ENCODE data around the gene SUDS3. TPM values are rescaled to one million over a fixed set of nuclear protein-coding genes. Genes with fewer than 3 reads are reported as not detected.
A peak's percentile ranks its signal among the peaks of the same experiment; 100 is the strongest.

Gene SUDS3
- total and polyA plus RNA-seq, 12 donors: 13.3 to 75.3 (median 27.5) TPM

DNA sequence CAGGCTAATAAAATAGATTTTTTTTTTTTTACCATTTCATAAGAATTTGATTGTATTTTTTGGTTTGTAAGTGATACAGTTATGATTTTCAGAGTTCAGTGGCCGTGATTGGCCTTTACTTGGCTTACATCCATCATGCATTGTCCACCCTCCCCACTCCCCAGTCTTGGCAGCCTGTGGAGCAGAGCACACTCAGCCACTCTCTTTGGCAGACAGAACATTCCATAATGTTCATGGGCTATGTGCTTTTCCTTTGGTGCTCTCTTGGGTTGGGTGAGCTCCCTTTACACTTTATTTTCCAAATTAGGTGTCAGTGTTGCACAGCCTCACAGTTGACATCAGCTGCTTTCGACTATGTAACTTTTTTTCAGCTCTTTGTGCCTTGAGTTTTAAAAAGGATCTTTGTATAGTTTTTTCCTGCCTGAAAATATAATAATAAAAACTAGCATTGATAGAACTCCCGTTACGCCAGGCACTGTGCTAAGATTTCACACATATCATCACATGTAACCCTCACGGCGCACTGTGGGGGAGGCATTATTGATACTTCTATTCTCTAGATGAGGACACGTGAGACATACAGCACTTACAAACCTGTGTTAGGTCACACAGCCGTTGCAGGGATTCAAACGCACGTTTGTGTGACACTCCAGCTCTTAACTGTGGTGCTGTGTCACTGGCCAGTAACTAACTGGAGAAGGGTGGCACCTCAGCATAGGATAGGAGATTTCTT lies 21.5 kb downstream of the SUDS3 start:
- intact Hi-C loops (cut with DNase I): no loop called here
- DNase-seq: peak in 4 of 7 donors; percentile 28 to 73 (median 56)
- WGBS, 4 donors: 80 to 84% (median 82%) methylated on average over 10 of the region's 10 CpGs
- Histone ChIP-seq H3K36me3 (replicated peaks in 1 of 2) (peaks cover 0 to 28% of the 10 kb centered on the region in 2 donors), H3K4me1 (replicated peaks in 1 of 2) (peaks cover 0 to 12% of the 10 kb centered on the region in 2 donors), H3K27me3 (no peaks in the 10 kb centered on the region), H3K4me3 (no peak overlapping the region), H3K9me3 (replicated peaks in 1 of 3) (no peaks in the 10 kb centered on the region), H3K27ac (peak overlapping the region in 1 of 5 donors; percentile 36)
- TF ChIP-seq, protein P1, sequence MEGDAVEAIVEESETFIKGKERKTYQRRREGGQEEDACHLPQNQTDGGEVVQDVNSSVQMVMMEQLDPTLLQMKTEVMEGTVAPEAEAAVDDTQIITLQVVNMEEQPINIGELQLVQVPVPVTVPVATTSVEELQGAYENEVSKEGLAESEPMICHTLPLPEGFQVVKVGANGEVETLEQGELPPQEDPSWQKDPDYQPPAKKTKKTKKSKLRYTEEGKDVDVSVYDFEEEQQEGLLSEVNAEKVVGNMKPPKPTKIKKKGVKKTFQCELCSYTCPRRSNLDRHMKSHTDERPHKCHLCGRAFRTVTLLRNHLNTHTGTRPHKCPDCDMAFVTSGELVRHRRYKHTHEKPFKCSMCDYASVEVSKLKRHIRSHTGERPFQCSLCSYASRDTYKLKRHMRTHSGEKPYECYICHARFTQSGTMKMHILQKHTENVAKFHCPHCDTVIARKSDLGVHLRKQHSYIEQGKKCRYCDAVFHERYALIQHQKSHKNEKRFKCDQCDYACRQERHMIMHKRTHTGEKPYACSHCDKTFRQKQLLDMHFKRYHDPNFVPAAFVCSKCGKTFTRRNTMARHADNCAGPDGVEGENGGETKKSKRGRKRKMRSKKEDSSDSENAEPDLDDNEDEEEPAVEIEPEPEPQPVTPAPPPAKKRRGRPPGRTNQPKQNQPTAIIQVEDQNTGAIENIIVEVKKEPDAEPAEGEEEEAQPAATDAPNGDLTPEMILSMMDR (IDR thresholded peaks at IDR 0.05): no peak
- no peak for TF ChIP-seq POLR2A (IDR thresholded peaks at IDR 0.05)

DNA sequence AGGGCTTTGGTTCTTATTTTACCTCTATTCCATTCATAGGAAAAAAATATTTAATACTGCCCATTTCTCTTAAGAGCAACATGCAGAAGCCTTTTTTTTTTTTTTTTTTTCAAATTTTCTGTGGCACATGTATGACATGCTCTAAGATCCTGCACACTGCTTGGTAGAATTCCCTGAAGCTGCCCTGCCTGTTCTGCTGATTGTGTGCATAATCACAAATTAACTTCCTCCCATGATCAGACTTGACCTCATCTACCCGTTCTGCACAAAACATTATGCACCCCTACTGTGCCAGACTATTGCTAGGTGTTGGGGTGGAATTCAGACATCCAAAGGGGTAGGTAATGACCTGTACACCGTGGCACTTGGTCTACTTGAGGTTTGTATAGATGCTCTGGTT lies 22.2 kb downstream of the SUDS3 start:
- Histone ChIP-seq H3K9me3 (replicated peaks in 1 of 3) (no peaks in the 10 kb centered on the region), H3K4me3 (no peak overlapping the region), H3K27ac (no peak overlapping the region), H3K36me3 (replicated peaks in 1 of 2) (peaks cover 0 to 26% of the 10 kb centered on the region in 2 donors), H3K27me3 (no peaks in the 10 kb centered on the region), H3K4me1 (replicated peaks in 1 of 2) (peaks cover 0 to 12% of the 10 kb centered on the region in 2 donors)
- TF ChIP-seq, protein P1 (IDR thresholded peaks at IDR 0.05): no peak
- no peak for TF ChIP-seq POLR2A (IDR thresholded peaks at IDR 0.05)
- no peak for DNase-seq
- intact Hi-C loops (cut with DNase I): no loop called here
- 76 to 98% (median 79%) methylated on average over 2 of the region's 2 CpGs for WGBS, 4 donors

DNA sequence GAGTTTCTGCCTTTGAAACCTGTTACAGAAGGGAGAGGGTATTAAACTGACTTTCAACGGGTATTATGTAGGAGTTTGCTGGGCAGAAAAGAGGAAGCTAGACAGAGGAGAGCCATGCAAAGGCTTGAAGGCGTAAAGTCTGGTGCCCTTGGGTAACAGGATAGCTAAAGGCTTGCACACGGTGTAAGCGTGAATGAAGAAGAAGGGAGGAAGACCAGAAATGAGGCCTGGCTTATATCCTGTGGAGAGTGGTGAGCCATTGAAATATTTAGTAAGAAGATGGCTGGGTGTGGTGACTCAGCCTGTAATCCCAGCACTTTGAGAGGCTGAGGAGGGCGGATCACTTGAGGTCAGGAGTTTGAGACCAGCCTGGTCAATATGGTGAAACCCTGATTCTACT lies 22.6 kb downstream of the SUDS3 start:
- H3K4me3 ChIP-seq: no peak overlapping the region
- no peak for DNase-seq
- no peaks in the 10 kb centered on the region for H3K27me3 ChIP-seq
- peaks cover 0 to 12% of the 10 kb centered on the region in 2 donors for H3K4me1 ChIP-seq (replicated peaks in 1 of 2)
- TF ChIP-seq, protein P1 (IDR thresholded peaks at IDR 0.05): no peak
- TF ChIP-seq POLR2A (IDR thresholded peaks at IDR 0.05): no peak
- H3K36me3 ChIP-seq (replicated peaks in 1 of 2): peaks cover 0 to 28% of the 10 kb centered on the region in 2 donors
- 86 to 95% (median 91%) methylated on average over 5 of the region's 5 CpGs for WGBS, 4 donors
- no peak overlapping the region for H3K27ac ChIP-seq
- intact Hi-C loops (cut with DNase I): no loop called here
- no peaks in the 10 kb centered on the region for H3K9me3 ChIP-seq (replicated peaks in 1 of 3)

DNA sequence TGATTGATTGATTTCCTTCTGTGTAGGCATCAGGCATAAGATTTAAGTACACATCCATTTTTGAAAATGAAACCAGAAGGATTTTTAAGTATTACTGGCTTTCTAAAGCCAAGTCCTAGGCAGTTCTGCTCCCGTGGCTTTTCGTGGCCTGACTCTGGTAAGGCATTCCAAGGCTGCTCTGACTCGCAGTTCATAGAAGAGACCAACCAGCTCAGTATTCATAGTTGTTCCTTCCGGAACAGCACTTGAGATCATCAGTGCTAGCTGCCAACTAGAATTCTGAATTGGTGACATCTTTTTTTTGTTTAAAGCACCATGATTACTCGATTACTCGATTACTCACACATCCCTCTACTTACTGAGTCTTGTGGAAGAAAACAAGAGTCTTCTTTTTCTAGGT lies 25.9 kb downstream of the SUDS3 start:
- no peak for TF ChIP-seq POLR2A (IDR thresholded peaks at IDR 0.05)
- TF ChIP-seq, protein P1 (IDR thresholded peaks at IDR 0.05): no peak
- intact Hi-C loops (cut with DNase I): loop anchor here in 1 of 2 donors (10.0 kb wide), 1 partner anchor 223 kb away; no protein-coding TSS in a partner anchor
- Histone ChIP-seq H3K4me3 (no peak overlapping the region), H3K27ac (peak overlapping the region in 3 of 5 donors; percentile 27 to 39 (median 29)), H3K36me3 (replicated peaks in 1 of 2) (peaks cover 0 to 28% of the 10 kb centered on the region in 2 donors), H3K27me3 (no peaks in the 10 kb centered on the region), H3K4me1 (replicated peaks in 1 of 2) (peaks cover 0 to 12% of the 10 kb centered on the region in 2 donors), H3K9me3 (replicated peaks in 1 of 3) (no peaks in the 10 kb centered on the region)
- 37 to 62% (median 42%) methylated on average over 6 of the region's 6 CpGs for WGBS, 4 donors
- peak in 5 of 7 donors; percentile 47 to 60 (median 54) for DNase-seq

Measured in adrenal gland (tissue), 12 donors.